K562 (cell line): ENCODE measurements around the gene TNC. TPM values are rescaled to one million over a fixed set of nuclear protein-coding genes. Genes with fewer than 3 reads are reported as not detected.

ENCODE experiments used
- ATAC-seq: fragments of 200-7000 bp; cut with Tn5 transposase; 3 replicates; pipeline ENCODE4 v1.9.1; 2020; ENCODE audit warnings: moderate library complexity
- BruUV-seq: library from RNA; stranded (reverse); fragments of 400-500 nt; replicated peaks from 2 replicates; lab custom pipeline; 2021; lab: Mats Ljungman, UMichigan
- CTCF ChIA-PET: fragments of 300-600 bp; formaldehyde crosslinking; extraction: SDS; loops from one replicate; lab custom pipeline; 2021; ENCODE audit warnings: low intra/inter-chr PET ratio; lab: Yijun Ruan, JAX
- POLR2A ChIA-PET: fragments of 300-600, 350-650 bp; sonication (Branson Sonifier 250); formaldehyde crosslinking; extraction: SDS; loops from one replicate; lab custom pipeline; 2021; ENCODE audit warnings: antibody characterized with exemption, inconsistent platforms; lab: Yijun Ruan, JAX
- DNase-seq, 4 experiments: peaks; one replicate each; pipeline versions ENCODE4 v3.0.0 to v3.0.0-alpha.2; 2011 to 2018; ENCODE audit warnings: low spot score in 3 of 4, mixed read lengths in 3 of 4; ENCODE audit errors: extremely low read depth in 1 of 4
- FAIRE-seq: peaks from 2 replicates; lab custom pipeline; 2011; peaks lifted over from hg19 to GRCh38; lab: Jason Lieb, UNC
- H2AFZ ChIP-seq: 2 replicates; pipeline ENCODE4 v1.6.0; 2011; ENCODE audit warnings: low read depth, low read length, control low read depth, inconsistent platforms
- H3K27ac ChIP-seq: fragments of 200-600 bp; 3 replicates; pipeline ENCODE4 v1.8.0; 2011; ENCODE audit warnings: low read depth, mild to moderate bottlenecking, control low read depth, inconsistent platforms, low read length, moderate library complexity, mixed read lengths; ENCODE audit errors: extremely low read depth
- H3K27me3 ChIP-seq, 2 experiments: fragments of 300-600 bp in 1 of 2; 2 replicates in 1 of 2; 3 replicates in 1 of 2; pipeline versions ENCODE4 v1.6.0 to v1.8.0; 2011; ENCODE audit warnings: inconsistent platforms in 2 of 2, low read length in 2 of 2, mild to moderate bottlenecking in 1 of 2, mixed read lengths in 1 of 2, moderate library complexity in 1 of 2; ENCODE audit not compliant: control insufficient read depth in 2 of 2, insufficient read depth in 2 of 2
- H3K36me3 ChIP-seq: fragments of 300-600 bp; 3 replicates; pipeline ENCODE4 v1.8.0; 2011; ENCODE audit warnings: mild to moderate bottlenecking, low read length, inconsistent platforms; ENCODE audit not compliant: control insufficient read depth, insufficient read depth
- H3K4me1 ChIP-seq, 2 experiments: fragments of 200-600 bp in 1 of 2; replicated peaks in 1 of 2; 2 replicates in 1 of 2; 3 replicates in 1 of 2; pipeline versions ENCODE4 v1.5.1 to v1.8.0; 2011; ENCODE audit warnings: inconsistent platforms in 2 of 2, low read length in 2 of 2, mild to moderate bottlenecking in 1 of 2, mixed read lengths in 1 of 2, moderate library complexity in 1 of 2; ENCODE audit not compliant: control insufficient read depth in 2 of 2, insufficient read depth in 2 of 2
- H3K4me2 ChIP-seq: 2 replicates; pipeline ENCODE4 v1.6.1; 2011; ENCODE audit warnings: low read length, control low read depth, inconsistent platforms, mixed read lengths; ENCODE audit not compliant: insufficient read depth
- H3K4me3 ChIP-seq: fragments of 200-600 bp; sonication (generic), shearing (Covaris generic); 2 replicates; pipeline ENCODE4 v1.5.1; 2016; ENCODE audit warnings: control low read depth, inconsistent platforms
- H3K79me2 ChIP-seq: fragments of 200-600 bp; 3 replicates; pipeline ENCODE4 v1.8.0; 2011; ENCODE audit warnings: low read length, inconsistent platforms; ENCODE audit not compliant: control insufficient read depth, insufficient read depth
- H3K9ac ChIP-seq, 2 experiments: 2 replicates each; pipeline versions ENCODE4 v1.6.0 to v1.6.1; 2011; ENCODE audit warnings: low read depth in 2 of 2, low read length in 2 of 2, control low read depth in 1 of 2, inconsistent platforms in 1 of 2, mild to moderate bottlenecking in 1 of 2, mixed read lengths in 1 of 2; ENCODE audit not compliant: insufficient read depth in 1 of 2
- H3K9me1 ChIP-seq: one replicate; pipeline ENCODE4 v1.6.0; 2011; ENCODE audit warnings: inconsistent platforms, mild to moderate bottlenecking, low read length, moderate library complexity; ENCODE audit not compliant: control insufficient read depth, insufficient read depth
- H3K9me3 ChIP-seq: replicated peaks from 2 replicates; pipeline ENCODE4 v1.5.1; 2011; ENCODE audit warnings: low read depth, low read length, inconsistent platforms; ENCODE audit not compliant: control insufficient read depth, insufficient read depth
- H4K20me1 ChIP-seq: replicated peaks from 2 replicates; pipeline ENCODE4 v1.6.1; 2011; ENCODE audit warnings: low read length, inconsistent platforms, mixed read lengths; ENCODE audit not compliant: control insufficient read depth, insufficient read depth
- BRCA1 ChIP-seq, 2 experiments: fragments of 450-650 bp in 1 of 2; sonication (generic) in 1 of 2; formaldehyde crosslinking in 1 of 2; IDR thresholded peaks; 2 replicates each; pipeline versions ENCODE4 v1.5.0 to v1.6.1; 2017 to 2020; ENCODE audit warnings: mild to moderate bottlenecking in 1 of 2, missing genetic modification reagents in 1 of 2
- ESRRA ChIP-seq: fragments of 450-650 bp; IDR thresholded peaks from 2 replicates; pipeline ENCODE4 v1.6.1; 2014; ENCODE audit warnings: low read depth, mild to moderate bottlenecking, moderate library complexity, borderline replicate concordance
- FOXJ3 ChIP-seq: sonication (generic); formaldehyde crosslinking; IDR thresholded peaks from 2 replicates; pipeline ENCODE4 v1.4.0; 2020; ENCODE audit warnings: mild to moderate bottlenecking, missing genetic modification reagents
- THAP7 ChIP-seq: fragments of 250-450 bp; sonication (Bioruptor Pico); IDR thresholded peaks from 2 replicates; pipeline ENCODE4 v1.5.0; 2021
- U2AF2 ChIP-seq: fragments of 200-400 bp; formaldehyde crosslinking; optimal IDR thresholded peaks from 2 replicates; pipeline ENCODE3; 2017; ENCODE audit warnings: low read depth, mild to moderate bottlenecking, low read length
- ZNF253 ChIP-seq: fragments of 250-450 bp; sonication (Bioruptor Pico); conservative IDR thresholded peaks from 2 replicates; pipeline ENCODE4 v1.6.1; 2021; ENCODE audit warnings: mild to moderate bottlenecking
- WGBS: fragments of 100-300 bp; shearing (Covaris generic); methylation state at CpG from one replicate; pipeline ENCODE4 v1.1.6; 2016; ENCODE audit warnings: low coverage, mixed read lengths; ENCODE audit not compliant: insufficient coverage; ENCODE audit errors: missing lambda C conversion rate; 5-methylcytosine and 5-hydroxymethylcytosine counted together
- in situ Hi-C: fragments of 300-500 bp; cut with MboI; formaldehyde crosslinking; loops from 4 replicates; pipeline ENCODE4 v1.15.0; 2018; ENCODE audit warnings: inconsistent platforms, mixed read lengths
- intact Hi-C: fragments of 100-400 bp; cut with micrococcal nuclease; formaldehyde crosslinking; loops from 2 replicates; pipeline ENCODE4 v1.14.2; 2022
- polyA plus RNA-seq, 8 experiments: library from polyadenylated mRNA; depleted of rRNA in 4 of 8; stranded (reverse) in 5 of 8; unstranded in 3 of 8; fragments of >200 nt; fragmentation: Nextera tagmentation in 2 of 8; fragmentation: Illumina TruSeq in 1 of 8; extraction: Ambion mirVana in 2 of 8; extraction: Trizol in 1 of 8; gene quantifications; 2 replicates each; pipeline versions ENCODE4 v1.2.1 to v1.2.3, GENCODE V29; 2011 to 2014; ENCODE audit warnings: inconsistent platforms in 1 of 8, missing spikeins in 1 of 8
- total RNA-seq, 7 experiments: library from RNA; depleted of rRNA in 6 of 7; stranded (reverse); fragments of >200 nt in 6 of 7; fragmentation: Illumina TruSeq in 2 of 7; extraction: Trizol in 2 of 7; gene quantifications; 2 replicates each; pipeline versions ENCODE4 v1.2.1 to v1.2.3, GENCODE V29; 2011 to 2021; ENCODE audit warnings: low replicate concordance in 1 of 7

Gene TNC
- total and polyA plus RNA-seq, 9 of the 15 experiments (the other 6 are each of a cell fraction or from before 2014, with no cell fraction given): under 0.01 to 0.29 TPM; not detected in 7

GRCh38 chr9:115093520-115093919 is 24.4 kb downstream of the TNC start (continued):
- TF ChIP-seq ZNF253 (CRISPR knock-in tag): no peak
- TF ChIP-seq FOXJ3: no peak

GRCh38 chr9:115090486-115090885 is 27.5 kb downstream of the TNC start:
- no peak overlapping the region for H3K9ac ChIP-seq
- no peaks in the 10 kb centered on the region for H3K9me1 ChIP-seq
- ATAC-seq: no peak
- BruUV-seq: no TSS peak
- under 1% methylated on average over 9 of the region's 9 CpGs for WGBS
- no peak overlapping the region for H3K27ac ChIP-seq
- in situ Hi-C loops: no loop called here
- TF ChIP-seq U2AF2 (no peak), BRCA1 (IDR thresholded peaks at IDR 0.05) (no peak), BRCA1 (CRISPR knock-in tag; IDR thresholded peaks at IDR 0.05) (no peak), ESRRA (no peak), THAP7 (no peak)
- no peak overlapping the region for H3K4me2 ChIP-seq
- no peaks in the 10 kb centered on the region for H3K4me1 ChIP-seq
- no peak overlapping the region for H2AFZ ChIP-seq
- FAIRE-seq: no peak
- CTCF ChIA-PET: no interaction called here
- H3K27me3 ChIP-seq: peaks cover 0 to 22% of the 10 kb centered on the region in 2 experiments; a peak in 2 of 5 replicates
- H4K20me1 ChIP-seq: no peaks in the 10 kb centered on the region
- POLR2A ChIA-PET: interaction anchor here (0.5 kb wide), 1 partner anchor 32 kb away, joined by 3 read pairs; no protein-coding TSS in a partner anchor
- DNase-seq: no peak
- no peak overlapping the region for H3K4me3 ChIP-seq
- H3K9me3 ChIP-seq: no peaks in the 10 kb centered on the region
- H3K36me3 ChIP-seq: no peaks in the 10 kb centered on the region
- no peaks in the 10 kb centered on the region for H3K79me2 ChIP-seq
- intact Hi-C loops: no loop called here
